Urinary bladder (tissue), 4 donors: Measurements from ENCODE around the gene RNF8. TPM values are rescaled to one million over a fixed set of nuclear protein-coding genes. Genes with fewer than 3 reads are reported as not detected.
"Not testable (repeated sequence)": the region's sequence is repeated elsewhere in the genome, so short reads cannot be mapped to it uniquely, and the experiment has no call there.

Experiments used
- DNase-seq: peaks from one replicate; pipeline ENCODE4 v3.0.0-alpha.2; 2015; ENCODE audit errors: extremely low spot score
- H3K27ac ChIP-seq: one replicate; pipeline ENCODE4 v1.5.1; 2013; ENCODE audit warnings: low read depth, mild to moderate bottlenecking, moderate library complexity
- H3K36me3 ChIP-seq: one replicate; pipeline ENCODE4 v1.6.1; 2013; ENCODE audit warnings: mild to moderate bottlenecking, moderate library complexity; ENCODE audit not compliant: insufficient read depth
- H3K4me1 ChIP-seq: one replicate; pipeline ENCODE4 v1.6.1; 2013; ENCODE audit warnings: mild to moderate bottlenecking, moderate library complexity; ENCODE audit not compliant: insufficient read depth
- H3K4me3 ChIP-seq: one replicate; pipeline ENCODE4 v1.5.1; 2013; ENCODE audit warnings: low read depth, low read length
- WGBS: extraction: QIAGEN DNeasy Blood & Tissue Kit; methylation state at CpG from one replicate; pipeline ENCODE4 v1.1.7; 2013; 5-methylcytosine and 5-hydroxymethylcytosine counted together
- polyA plus RNA-seq: library from polyadenylated mRNA; stranded (reverse); fragments of 200-250 nt; gene quantifications from one replicate; pipeline ENCODE4 v1.2.3, GENCODE V29; 2013
- total RNA-seq: library from RNA; depleted of rRNA; stranded (reverse); fragments of >200 nt; gene quantifications from one replicate; pipeline ENCODE4 v1.2.3, GENCODE V29; 2014
- donor health status: healthy with polysubstance abuse.
- donor health status: healthy.

Gene RNF8
- total and polyA plus RNA-seq, 2 donors, result 13.9 to 21.7 TPM

DNA sequence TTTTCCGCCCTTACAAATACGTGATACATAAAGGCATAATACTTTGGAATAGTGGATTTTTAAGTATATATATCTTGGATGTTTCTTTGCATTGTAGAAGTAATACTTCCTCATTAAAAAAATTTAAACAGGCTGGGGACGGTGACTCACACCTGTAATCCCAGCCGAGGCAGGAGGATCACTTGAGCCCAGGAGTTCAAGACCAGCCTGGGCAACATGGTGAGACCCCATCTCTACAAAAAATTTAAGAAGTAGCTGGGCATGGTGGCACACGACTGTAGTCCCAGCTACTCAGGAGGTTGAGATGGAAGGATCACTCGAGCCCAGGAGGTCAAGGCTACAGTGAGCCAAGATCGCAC, 38.6 kb upstream of the RNF8 start:
- DNase-seq, result no peak
- WGBS, result 89% methylated on average over 7 of the region's 7 CpGs
- Histone ChIP-seq H3K4me3 (no peak overlapping the region), H3K27ac (no peak overlapping the region), H3K4me1 (peaks cover 3% of the 10 kb centered on the region), H3K36me3 (peaks cover 7% of the 10 kb centered on the region)

DNA sequence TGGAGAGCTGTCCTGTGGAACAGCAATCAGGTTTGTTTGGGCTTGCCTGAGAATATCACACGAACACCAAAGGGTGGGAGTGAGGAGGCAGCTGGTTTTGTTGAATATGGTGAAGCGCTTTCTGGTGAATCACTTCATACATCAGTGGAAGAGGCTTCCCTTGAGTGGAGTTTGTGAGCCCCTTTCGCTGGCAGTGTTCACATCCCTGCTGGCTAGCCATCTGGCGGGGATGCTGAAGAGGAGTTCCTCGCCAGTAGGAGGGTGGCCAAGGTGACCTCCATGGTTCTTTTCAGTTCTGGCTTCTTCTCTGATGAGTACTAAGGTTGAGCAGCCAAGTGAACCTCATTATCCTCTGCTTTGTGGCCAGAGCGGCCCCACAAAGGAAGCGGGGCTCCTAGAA, 37.7 kb upstream of the RNF8 start:
- Histone ChIP-seq H3K27ac (no peak overlapping the region), H3K4me1 (peaks cover 3% of the 10 kb centered on the region), H3K36me3 (peaks cover 7% of the 10 kb centered on the region), H3K4me3 (no peak overlapping the region)
- DNase-seq, result no peak
- WGBS, result 93% methylated on average over 7 of the region's 7 CpGs

DNA sequence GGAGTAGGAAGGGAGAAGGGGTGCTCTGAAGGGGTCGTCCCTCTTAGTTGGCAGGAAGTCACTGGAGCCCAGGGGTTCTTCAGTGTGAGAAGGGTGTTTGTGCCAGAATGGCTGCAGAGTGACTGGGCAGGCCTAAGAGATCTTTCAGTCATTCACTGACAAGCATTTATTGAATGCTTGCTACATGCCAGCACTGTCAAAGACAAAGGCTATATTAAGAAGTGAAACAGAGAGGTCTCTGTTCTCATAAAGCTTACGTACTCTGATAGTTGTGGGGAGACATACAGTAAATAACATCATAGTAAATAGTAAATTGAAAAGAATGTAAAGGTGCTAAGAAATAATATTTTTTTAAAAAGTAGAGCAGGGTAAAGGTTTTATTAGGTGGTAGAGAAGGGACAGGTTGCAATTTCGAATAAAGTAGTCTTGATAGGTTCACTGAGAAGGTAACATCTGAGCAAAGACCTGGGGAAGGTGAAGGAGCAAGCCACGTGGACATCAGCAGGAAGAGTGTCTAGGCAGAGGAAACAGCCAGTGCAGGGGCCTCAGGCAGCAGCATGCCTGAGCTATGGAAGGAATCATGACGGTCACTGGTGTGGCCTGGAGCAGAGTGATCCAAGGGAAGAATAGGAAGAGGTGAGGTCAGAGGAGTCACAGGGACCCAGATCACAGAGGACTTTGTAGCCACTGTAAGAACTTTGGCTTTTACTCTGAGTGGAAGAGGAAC, 36.3 kb upstream of the RNF8 start:
- peaks cover 7% of the 10 kb centered on the region for H3K36me3 ChIP-seq
- no peaks in the 10 kb centered on the region for H3K4me1 ChIP-seq
- no peak for DNase-seq
- no peak overlapping the region for H3K27ac ChIP-seq
- WGBS, result 93% methylated on average over 5 of the region's 5 CpGs
- no peak overlapping the region for H3K4me3 ChIP-seq

DNA sequence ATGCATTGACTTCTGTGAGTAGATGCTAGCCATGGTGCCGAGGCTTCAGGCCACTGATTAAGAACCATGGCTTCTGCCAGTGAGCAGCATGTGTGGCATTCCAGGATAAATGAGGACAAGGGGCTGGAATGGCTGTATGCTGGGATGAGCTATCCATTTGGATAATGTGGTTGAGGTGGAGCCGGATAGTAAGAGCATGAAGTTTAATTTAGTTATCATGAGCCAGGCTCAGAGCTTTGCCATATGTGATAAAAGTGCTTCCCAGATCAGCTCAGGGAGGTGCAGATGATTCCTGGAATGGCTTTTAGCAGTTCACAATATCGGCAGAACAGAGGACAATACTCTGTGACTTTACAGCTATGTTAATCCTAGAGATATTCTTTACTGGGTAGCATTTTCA, 34.6 kb upstream of the RNF8 start:
- no peak overlapping the region for H3K4me3 ChIP-seq

DNA sequence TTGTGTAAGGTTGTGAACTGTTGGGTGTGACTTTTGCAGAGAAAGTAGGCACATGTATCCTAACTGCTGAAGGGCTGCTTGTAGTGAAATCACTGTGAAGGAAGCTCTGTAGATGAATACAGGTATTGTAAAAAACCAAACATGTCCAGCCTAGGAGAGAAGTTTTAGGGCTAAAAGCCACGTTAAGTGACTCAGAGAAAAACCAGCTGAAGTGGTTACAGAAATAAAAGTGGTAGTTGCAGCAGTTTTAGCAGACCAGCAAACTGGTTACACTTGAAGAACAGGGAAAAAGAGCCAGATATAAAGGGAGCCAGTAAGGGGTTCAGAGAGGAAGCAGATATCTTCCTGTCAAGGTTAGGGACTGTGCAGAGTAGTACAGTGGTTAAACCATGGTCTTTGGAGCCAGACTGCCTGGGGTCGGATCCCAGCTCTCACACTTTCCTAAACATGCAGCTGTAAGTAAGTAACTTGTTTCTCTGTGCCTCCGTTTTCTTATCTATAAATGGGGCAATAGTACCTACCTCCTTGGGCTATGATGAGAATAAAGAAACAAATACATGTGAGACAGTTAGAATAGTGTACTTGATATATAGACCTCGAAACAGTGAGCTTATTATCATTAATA, 33.8 kb upstream of the RNF8 start:
- H3K27ac ChIP-seq, result no peak overlapping the region

More for the DNA sequence above, 34.6 kb upstream of the RNF8 start:
- no peak for DNase-seq
- Histone ChIP-seq H3K36me3 (peaks cover 1% of the 10 kb centered on the region), H3K27ac (no peak overlapping the region), H3K4me1 (peaks cover 2% of the 10 kb centered on the region)
- WGBS, result 68% methylated on average over 3 of the region's 3 CpGs

DNA sequence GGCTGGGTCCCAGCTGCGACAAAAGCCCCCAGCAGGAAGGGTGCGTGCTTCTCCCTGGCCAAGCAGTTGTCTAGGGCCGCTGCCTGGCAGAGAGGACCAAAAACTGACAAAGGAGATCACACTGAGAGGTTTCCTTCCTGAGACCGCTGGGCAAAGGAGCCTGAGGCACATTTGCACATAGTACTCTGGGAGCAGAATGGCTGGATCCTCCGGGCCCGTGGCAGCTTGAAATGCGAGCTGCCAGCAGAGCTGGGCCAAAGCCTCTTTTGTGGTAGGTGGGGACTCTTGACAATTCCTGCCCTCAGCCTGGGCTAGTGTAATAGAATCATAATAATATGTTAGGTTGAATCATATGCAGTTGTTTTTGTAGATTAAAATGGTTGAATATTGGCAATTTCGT, 33.1 kb upstream of the RNF8 start:
- DNase-seq, result no peak
- Histone ChIP-seq H3K4me1 (peaks cover 2% of the 10 kb centered on the region), H3K27ac (no peak overlapping the region), H3K4me3 (no peak overlapping the region), H3K36me3 (peaks cover under 1% of the 10 kb centered on the region)
- WGBS, result 83% methylated on average over 8 of the region's 8 CpGs

More for the DNA sequence above, 33.8 kb upstream of the RNF8 start:
- no peak for DNase-seq
- Histone ChIP-seq H3K4me1 (peaks cover 2% of the 10 kb centered on the region), H3K36me3 (peaks cover 1% of the 10 kb centered on the region), H3K4me3 (no peak overlapping the region)
- 90% methylated on average over 4 of the region's 4 CpGs for WGBS

DNA sequence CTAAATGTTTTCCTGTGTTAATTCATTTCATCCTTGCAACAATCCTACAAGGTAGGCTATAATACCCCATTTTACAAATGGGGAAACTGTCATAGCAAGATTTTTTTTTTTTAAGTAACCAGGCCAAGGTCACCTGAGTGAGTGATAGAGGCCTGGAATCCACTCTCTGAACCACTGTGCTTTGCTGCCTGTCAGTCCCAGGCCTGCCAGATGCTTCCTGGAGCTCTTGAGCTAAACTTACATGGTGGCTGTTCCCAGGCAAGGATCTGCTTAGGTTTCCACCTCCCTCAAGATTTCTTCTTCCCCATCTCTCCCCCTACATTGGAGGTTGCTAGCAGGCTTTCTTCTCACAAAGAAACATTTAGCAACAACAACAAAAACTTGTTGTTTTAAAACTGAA, 32.7 kb upstream of the RNF8 start:
- peaks cover 2% of the 10 kb centered on the region for H3K4me1 ChIP-seq
- no peak overlapping the region for H3K4me3 ChIP-seq
- DNase-seq, result no peak
- no peaks in the 10 kb centered on the region for H3K36me3 ChIP-seq
- H3K27ac ChIP-seq, result no peak overlapping the region

DNA sequence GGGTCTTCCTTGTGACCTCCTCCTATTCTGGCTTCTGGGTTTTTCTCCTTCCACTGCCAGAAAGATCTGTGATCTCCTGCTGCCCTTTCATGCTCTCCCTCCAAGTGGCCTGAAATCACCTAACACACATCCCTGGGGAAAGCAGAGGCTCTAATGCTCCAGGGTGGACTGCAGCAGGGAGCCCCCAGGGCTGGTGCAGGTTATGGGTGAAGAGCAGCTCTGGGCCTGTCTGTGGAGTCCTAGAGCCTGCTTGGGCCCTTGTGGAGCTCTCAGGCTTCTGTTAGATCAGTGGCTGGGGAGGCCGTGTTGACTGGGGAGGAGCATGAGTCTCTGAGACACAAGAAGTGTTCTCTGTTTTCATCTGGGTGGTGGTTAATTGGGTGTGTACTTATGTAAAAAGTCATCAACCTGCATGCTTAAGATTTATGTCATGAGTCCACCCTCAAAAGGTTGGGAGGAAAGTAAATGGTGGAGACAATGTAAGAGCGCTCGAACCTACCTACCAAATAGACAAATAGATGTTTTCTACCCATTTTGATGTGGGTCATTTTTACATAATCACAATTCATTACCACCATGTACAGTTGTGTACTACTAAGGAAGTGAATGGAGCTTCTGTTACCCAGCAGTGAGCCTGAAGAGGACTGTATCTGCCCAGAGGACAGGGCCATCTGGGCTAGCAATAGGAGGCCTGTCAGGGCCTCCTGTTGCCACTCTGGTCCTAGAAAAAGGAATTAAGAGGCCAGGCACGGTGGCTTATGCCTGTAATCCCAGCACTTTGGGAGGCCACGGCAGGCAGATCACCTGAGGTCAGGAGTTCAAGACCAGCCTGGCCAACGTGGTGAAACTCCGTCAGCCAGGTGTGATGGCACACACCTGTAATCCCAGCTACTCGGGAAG, 32.0 kb upstream of the RNF8 start:
- WGBS, result 87% methylated on average over 8 of the region's 8 CpGs
- H3K27ac ChIP-seq, result no peak overlapping the region
- no peaks in the 10 kb centered on the region for H3K36me3 ChIP-seq
- H3K4me3 ChIP-seq, result no peak overlapping the region
- no peak for DNase-seq
- peaks cover 2% of the 10 kb centered on the region for H3K4me1 ChIP-seq

DNA sequence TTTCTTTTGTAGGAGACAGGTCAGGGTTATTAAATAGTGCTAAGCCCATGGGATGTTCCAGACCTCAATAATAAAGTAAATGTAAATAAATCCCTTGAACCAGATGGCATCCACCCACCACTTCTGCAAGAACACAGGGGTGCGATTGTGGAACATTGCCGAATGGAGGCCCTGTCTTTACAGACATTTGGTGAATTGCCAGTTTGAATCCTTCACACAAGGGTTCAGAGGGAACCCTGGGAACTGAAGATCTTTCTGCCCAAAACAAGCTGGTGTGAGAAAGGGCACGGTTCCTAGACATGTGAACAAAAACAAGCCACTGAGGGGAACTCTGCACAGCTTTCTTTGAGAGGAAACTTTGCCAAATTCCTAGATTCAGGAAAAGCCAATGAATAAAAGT, 30.2 kb upstream of the RNF8 start:
- DNase-seq, result no peak
- H3K4me1 ChIP-seq, result peaks cover 2% of the 10 kb centered on the region
- H3K36me3 ChIP-seq, result no peaks in the 10 kb centered on the region
- no peak overlapping the region for H3K27ac ChIP-seq
- no peak overlapping the region for H3K4me3 ChIP-seq
- 16% methylated on average over 3 of the region's 3 CpGs for WGBS

DNA sequence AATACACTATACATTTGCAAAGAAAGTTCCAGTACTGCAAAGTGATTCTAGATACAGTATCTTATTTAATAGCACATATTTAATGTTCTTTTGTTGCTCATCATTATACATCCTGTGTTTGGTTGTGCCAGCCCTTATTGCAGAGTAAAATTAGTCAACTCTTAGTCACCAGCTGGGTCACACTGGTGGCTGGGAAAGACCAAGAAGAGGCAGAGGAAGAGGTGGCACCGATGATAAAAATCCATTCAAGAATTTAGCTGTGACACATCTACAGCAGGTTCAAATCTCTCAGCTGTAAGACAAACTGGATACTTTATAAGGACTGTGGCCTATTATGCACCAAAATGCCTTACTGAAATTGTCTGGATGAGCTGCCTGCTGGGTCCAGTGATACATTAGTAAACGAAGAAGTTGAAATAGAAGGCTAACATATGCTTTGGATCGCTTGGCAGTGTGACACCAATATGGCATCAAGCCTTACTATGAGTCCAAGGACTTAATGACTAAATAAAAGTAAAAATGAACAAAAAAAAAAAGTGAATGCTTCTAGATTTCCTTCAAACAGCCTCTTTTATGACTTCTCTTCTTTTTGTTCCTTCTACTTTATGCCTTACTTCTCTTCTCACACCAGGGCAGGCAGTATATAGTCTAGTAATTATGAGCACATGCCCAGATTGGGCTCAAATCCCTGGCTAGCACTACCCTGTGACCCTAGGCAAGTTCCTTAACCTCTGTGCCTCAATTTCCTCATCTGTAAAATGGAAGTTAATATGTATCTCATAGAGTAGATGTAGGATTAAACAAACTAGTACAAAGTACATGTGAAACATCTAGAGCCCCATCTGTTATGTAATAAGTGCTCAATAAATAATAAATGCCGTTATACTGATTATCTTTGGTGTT, 29.4 kb upstream of the RNF8 start:
- WGBS, result 36% methylated on average over 4 of the region's 4 CpGs
- Histone ChIP-seq H3K4me1 (peaks cover 2% of the 10 kb centered on the region), H3K27ac (no peak overlapping the region), H3K4me3 (no peak overlapping the region), H3K36me3 (no peaks in the 10 kb centered on the region)
- DNase-seq, result no peak

DNA sequence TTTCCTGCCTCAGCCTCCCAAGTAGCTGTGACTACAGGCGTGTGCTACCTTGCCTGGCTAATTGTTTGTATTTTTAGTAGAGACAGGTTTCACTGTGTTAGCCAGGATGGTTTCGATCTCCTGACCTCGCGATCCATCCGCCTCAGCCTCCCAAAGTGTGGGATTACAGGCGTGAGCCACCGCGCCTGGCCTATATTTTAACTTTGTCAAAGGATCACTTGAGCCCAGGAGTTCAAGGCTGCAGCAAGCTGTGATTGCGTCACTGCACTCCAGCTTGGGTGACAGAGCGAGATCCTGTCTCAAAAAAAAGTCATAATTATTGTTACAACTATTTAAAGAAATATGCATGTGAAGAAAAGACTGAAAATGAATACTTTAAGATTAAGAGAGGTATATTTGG, 23.4 kb upstream of the RNF8 start:
- not testable (repeated sequence) for H3K36me3 ChIP-seq, DNase-seq, H3K4me3 ChIP-seq, H3K27ac ChIP-seq, H3K4me1 ChIP-seq
- WGBS, result 92% methylated on average over 10 of the region's 10 CpGs

DNA sequence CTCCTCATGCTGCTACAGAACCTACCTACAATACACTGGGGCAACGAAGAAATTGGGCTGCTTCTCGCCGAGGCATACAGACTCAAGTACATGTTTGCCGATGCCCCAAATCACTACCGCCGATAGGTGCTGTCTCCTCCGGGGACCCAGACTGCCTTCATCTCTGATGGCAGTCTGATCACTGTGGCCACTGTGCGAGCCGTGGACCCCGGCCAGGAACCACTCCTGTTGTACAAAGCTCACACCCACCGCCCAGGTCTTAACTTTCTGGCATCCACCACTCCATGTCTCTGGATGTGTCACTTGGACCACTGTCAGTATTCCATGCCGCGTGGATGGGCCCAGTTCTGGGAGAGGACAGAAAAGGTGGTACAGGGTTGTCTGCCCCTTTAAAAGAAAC, 22.7 kb upstream of the RNF8 start:
- no peak overlapping the region for H3K27ac ChIP-seq
- no peaks in the 10 kb centered on the region for H3K36me3 ChIP-seq
- WGBS, result 95% methylated on average over 13 of the region's 13 CpGs
- H3K4me1 ChIP-seq, result no peaks in the 10 kb centered on the region
- no peak for DNase-seq
- H3K4me3 ChIP-seq, result no peak overlapping the region

DNA sequence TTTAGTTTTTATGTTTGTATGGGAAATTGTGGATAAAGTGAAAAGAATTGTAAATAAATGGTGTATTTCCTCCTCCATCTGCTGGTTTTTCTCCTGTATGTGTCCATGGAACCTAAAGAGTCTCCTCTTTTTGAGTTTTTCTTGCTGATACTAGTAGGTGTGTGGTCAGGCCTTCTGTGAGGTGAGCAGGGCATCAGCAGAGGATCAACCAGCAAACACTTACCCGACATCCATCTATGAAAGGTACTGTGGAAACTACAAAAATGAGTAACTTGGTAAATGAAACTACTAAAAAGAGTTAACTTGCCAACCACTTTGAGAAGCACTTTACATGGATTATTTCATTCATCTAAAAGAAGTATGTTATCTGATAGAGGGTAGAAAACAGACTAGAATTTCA, 20.9 kb upstream of the RNF8 start:
- 94% methylated on average over 1 of the region's 1 CpG for WGBS
- Histone ChIP-seq H3K27ac (no peak overlapping the region), H3K36me3 (no peaks in the 10 kb centered on the region), H3K4me1 (no peaks in the 10 kb centered on the region), H3K4me3 (no peak overlapping the region)
- no peak for DNase-seq
